Measurements from ENCODE around the gene LPCAT4. TPM values are rescaled to one million over a fixed set of nuclear protein-coding genes. Genes with fewer than 3 reads are reported as not detected.

The LPCAT4 gene
- total and polyA plus RNA-seq, 2 of the 8 experiments (the other 6 are each of a cell fraction or from before 2014, with no cell fraction given), result 69.3 to 109 TPM

DNA sequence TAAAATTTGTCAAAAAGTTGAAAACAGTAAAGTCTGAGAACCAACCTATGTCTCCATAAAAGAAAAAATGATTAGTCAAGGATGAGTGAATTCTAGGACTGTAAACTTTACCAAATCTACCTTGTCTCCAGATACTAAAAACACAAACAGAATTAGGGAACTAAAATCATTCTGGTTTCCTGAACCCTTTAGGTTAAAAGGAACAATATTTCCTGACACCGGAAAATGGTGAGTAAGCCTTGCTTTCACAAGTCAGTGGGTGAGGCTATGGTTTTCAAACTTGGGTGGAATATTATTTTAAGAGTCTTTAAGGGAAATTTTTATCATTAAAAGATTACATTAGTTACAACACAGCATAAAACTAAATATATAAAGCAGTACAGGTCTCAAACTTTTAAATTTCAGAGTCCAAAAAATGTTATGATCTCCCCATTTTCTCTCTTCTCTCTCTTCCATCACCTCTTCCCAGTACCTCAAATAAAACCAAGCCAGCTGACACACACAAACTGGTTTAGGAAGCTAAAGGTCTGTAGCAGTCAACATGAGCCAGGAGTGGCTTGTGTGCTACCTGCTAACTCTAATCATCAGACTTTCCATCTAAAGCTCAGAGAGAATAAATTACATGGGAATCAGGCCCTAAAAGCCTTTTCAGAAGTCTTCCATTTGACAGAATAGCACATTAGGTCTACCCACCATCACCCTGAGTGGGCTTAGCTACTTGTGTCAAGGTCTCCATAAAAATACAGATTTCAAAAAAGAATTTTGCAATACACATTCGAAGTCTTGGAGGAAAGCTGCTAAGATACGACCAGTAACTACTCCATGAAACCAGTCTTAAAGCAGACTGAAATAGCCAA is 31.6 kb downstream of the LPCAT4 start:
- peaks cover 8% of the 10 kb centered on the region; the same call in 1 of the 2 replicates for H3K23me2 ChIP-seq (ENCODE audit: low read depth, low read length)
- no peak for FAIRE-seq
- no peak overlapping the region for H2BK120ac ChIP-seq (replicated peaks; ENCODE audit: low read depth, low read length)
- CTCF ChIA-PET (ENCODE audit: partially characterized antibody), result interaction anchor here (0.7 kb wide), 1 partner anchor 25 kb away, joined by 3 read pairs; no protein-coding TSS in a partner anchor
- no peak overlapping the region for H3K4ac ChIP-seq (replicated peaks; ENCODE audit: insufficient read length, low read depth, low read length)
- no peak overlapping the region for H3K27ac ChIP-seq (ENCODE audit: low read depth, low read length)
- no peak overlapping the region for H3K4me2 ChIP-seq (ENCODE audit: insufficient read depth in 1 of 2, low read depth in 2 of 2, low read length in 2 of 2)
- DNase-seq (ENCODE audit: low read depth in 1 of 2, low spot score in 2 of 2), result no peak
- no peaks in the 10 kb centered on the region for H3K79me1 ChIP-seq (ENCODE audit: low read depth, low read length)
- H3K9ac ChIP-seq (replicated peaks in 1 of 4; ENCODE audit: extremely low read depth in 1 of 4, low read depth in 3 of 4, low read length in 3 of 4), result no peak overlapping the region
- H2AK5ac ChIP-seq (ENCODE audit: low read depth, low read length), result no peak overlapping the region
- no peaks in the 10 kb centered on the region for H3K9me3 ChIP-seq (ENCODE audit: insufficient read depth in 2 of 2, low read depth in 1 of 2, low read length in 1 of 2)
- H3K14ac ChIP-seq (ENCODE audit: insufficient read length), result no peak overlapping the region
- H3K36me3 ChIP-seq (ENCODE audit: control insufficient read depth in 2 of 4, insufficient read depth in 4 of 4, low read length in 3 of 4), result peaks cover 0 to 5% (median 2%) of the 10 kb centered on the region in 4 experiments; a peak in 4 of 8 replicates
- WGBS, 2 experiments (ENCODE audit: extremely low coverage in 1 of 2, insufficient coverage in 1 of 2, insufficient read length in 1 of 2, insufficient replicate concordance in 2 of 2, low coverage in 1 of 2, low lambda C conversion rate in 2 of 2, missing lambda C conversion rate in 1 of 2), result 91% methylated on average over 3 of the region's 3 CpGs; no CpG with 5 or more reads in 1 of the 2 experiments
- no peak overlapping the region for H4K8ac ChIP-seq (ENCODE audit: extremely low read depth, insufficient read depth, low read length)
- no peaks in the 10 kb centered on the region for H4K20me1 ChIP-seq (replicated peaks in 1 of 2; ENCODE audit: control insufficient read depth in 1 of 2, insufficient read depth in 2 of 2, low read length in 2 of 2)
- peaks cover 0 to 2% (median 0%) of the 10 kb centered on the region in 4 experiments; a peak in 2 of 7 replicates for H3K4me1 ChIP-seq (replicated peaks in 1 of 4; ENCODE audit: control insufficient read depth in 3 of 4, insufficient read depth in 4 of 4, low read length in 3 of 4)
- H4K5ac ChIP-seq (ENCODE audit: insufficient read length, low read depth, low read length), result no peak overlapping the region
- H4K91ac ChIP-seq (replicated peaks; ENCODE audit: insufficient read length, low read length), result no peak overlapping the region
- no peak overlapping the region for H3K56ac ChIP-seq (replicated peaks; ENCODE audit: insufficient read length, low read depth, low read length)
- no peak overlapping the region for H3K4me3 ChIP-seq (ENCODE audit: extremely low read depth in 1 of 4, insufficient read depth in 2 of 4, low read depth in 3 of 4, low read length in 4 of 4)
- no peak overlapping the region for H3K23ac ChIP-seq (ENCODE audit: insufficient read length)
- no peak overlapping the region for H3K18ac ChIP-seq (ENCODE audit: extremely low read depth, low read length)
- H2BK12ac ChIP-seq (ENCODE audit: low read depth, low read length), result no peak overlapping the region
- POLR2A ChIA-PET (ENCODE audit: partially characterized antibody), result interaction anchor here (1.0 to 4.7 kb wide), 2 partner anchors 13 to 31 kb away, joined by 3 to 35 read pairs; partner anchors contain the start of gene LPCAT4
- H2BK15ac ChIP-seq (ENCODE audit: low read length), result no peak overlapping the region
- H3K79me2 ChIP-seq (ENCODE audit: control insufficient read depth in 1 of 2, insufficient read depth in 2 of 2, low read length in 2 of 2), result no peaks in the 10 kb centered on the region
- H2BK5ac ChIP-seq (ENCODE audit: low read depth, low read length), result no peak overlapping the region
- H2BK20ac ChIP-seq (ENCODE audit: low read length), result no peak overlapping the region
- no peak overlapping the region for H2AFZ ChIP-seq (ENCODE audit: low read length)
- no peaks in the 10 kb centered on the region for H3K27me3 ChIP-seq (replicated peaks in 1 of 4; ENCODE audit: control insufficient read depth in 3 of 4, extremely low read depth in 1 of 4, insufficient read depth in 3 of 4, low read length in 3 of 4)
- no peak for TF ChIP-seq HDAC2 (IDR thresholded peaks at IDR 0.05; ENCODE audit: borderline replicate concordance in 1 of 2, low read depth in 2 of 2, low read length in 2 of 2)
- TF ChIP-seq SP1 (IDR thresholded peaks at IDR 0.05; ENCODE audit: low read depth, low read length), result no peak
- TF ChIP-seq, protein P1, sequence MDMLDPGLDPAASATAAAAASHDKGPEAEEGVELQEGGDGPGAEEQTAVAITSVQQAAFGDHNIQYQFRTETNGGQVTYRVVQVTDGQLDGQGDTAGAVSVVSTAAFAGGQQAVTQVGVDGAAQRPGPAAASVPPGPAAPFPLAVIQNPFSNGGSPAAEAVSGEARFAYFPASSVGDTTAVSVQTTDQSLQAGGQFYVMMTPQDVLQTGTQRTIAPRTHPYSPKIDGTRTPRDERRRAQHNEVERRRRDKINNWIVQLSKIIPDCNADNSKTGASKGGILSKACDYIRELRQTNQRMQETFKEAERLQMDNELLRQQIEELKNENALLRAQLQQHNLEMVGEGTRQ (IDR thresholded peaks at IDR 0.05; ENCODE audit: low read length), result no peak
- no peak for TF ChIP-seq KDM1A (IDR thresholded peaks at IDR 0.05; ENCODE audit: borderline replicate concordance, low read length)
- no peak for TF ChIP-seq EZH2 (IDR thresholded peaks at IDR 0.05; ENCODE audit: low read depth, low read length, severe bottlenecking)
- TF ChIP-seq JUN (IDR thresholded peaks at IDR 0.05; ENCODE audit: low read depth, low read length), result no peak
- TF ChIP-seq, protein P2, sequence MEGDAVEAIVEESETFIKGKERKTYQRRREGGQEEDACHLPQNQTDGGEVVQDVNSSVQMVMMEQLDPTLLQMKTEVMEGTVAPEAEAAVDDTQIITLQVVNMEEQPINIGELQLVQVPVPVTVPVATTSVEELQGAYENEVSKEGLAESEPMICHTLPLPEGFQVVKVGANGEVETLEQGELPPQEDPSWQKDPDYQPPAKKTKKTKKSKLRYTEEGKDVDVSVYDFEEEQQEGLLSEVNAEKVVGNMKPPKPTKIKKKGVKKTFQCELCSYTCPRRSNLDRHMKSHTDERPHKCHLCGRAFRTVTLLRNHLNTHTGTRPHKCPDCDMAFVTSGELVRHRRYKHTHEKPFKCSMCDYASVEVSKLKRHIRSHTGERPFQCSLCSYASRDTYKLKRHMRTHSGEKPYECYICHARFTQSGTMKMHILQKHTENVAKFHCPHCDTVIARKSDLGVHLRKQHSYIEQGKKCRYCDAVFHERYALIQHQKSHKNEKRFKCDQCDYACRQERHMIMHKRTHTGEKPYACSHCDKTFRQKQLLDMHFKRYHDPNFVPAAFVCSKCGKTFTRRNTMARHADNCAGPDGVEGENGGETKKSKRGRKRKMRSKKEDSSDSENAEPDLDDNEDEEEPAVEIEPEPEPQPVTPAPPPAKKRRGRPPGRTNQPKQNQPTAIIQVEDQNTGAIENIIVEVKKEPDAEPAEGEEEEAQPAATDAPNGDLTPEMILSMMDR (IDR thresholded peaks at IDR 0.05; ENCODE audit: control extremely low read depth in 1 of 3, insufficient read depth in 1 of 3, low read depth in 1 of 3, low read length in 3 of 3), result no peak

Data from H1 (cell line).